Neural cell (in vitro differentiated cells): Measurements from ENCODE around the gene PDE6A.

ENCODE experiments used
- CTCF ChIP-seq: fragments of 450-650 bp; IDR thresholded peaks from 2 replicates; pipeline ENCODE4 v1.5.1; 2014; ENCODE audit warnings: antibody characterized with exemption, mild to moderate bottlenecking, moderate library complexity; ENCODE audit not compliant: poor library complexity, severe bottlenecking
- EZH2 ChIP-seq: fragments of 200-600, 300-800 bp; shearing (Covaris generic), sonication (generic); IDR thresholded peaks from 2 replicates; pipeline ENCODE4 v1.6.1; 2014; ENCODE audit warnings: antibody characterized with exemption, low read length, borderline replicate concordance, mild to moderate bottlenecking; ENCODE audit not compliant: insufficient read depth, poor library complexity, severe bottlenecking

- TF ChIP-seq CTCF (no peak), EZH2 (no peak)
Observed at GRCh38 chr5:149951138-149951749, 6.7 kb upstream of the PDE6A start.
